Endometrial microvascular endothelial cells (primary cell): ENCODE measurements around the gene PCDH9. TPM values are rescaled to one million over a fixed set of nuclear protein-coding genes. Genes with fewer than 3 reads are reported as not detected.

Experiments
- in situ Hi-C: cut with HindIII; loops from 2 replicates; pipeline ENCODE4 v1.10.0; 2017; ENCODE audit warnings: low sequenced_read_pairs, low pct_unique_long_range_greater_than_20kb; ENCODE audit errors: inconsistent ontology term
- total RNA-seq: library from RNA; depleted of rRNA; stranded (reverse); fragments of >200 nt; gene quantifications from one replicate; pipeline ENCODE4 v1.2.3, GENCODE V29; 2015; ENCODE audit errors: inconsistent ontology term

Gene PCDH9
- total RNA-seq, 1 donor from 2014 or later = 1.0 TPM

- in situ Hi-C loops = no loop called here
Measured at GRCh38 chr13:66557357-66557756, 672.8 kb downstream of the PCDH9 start.

- in situ Hi-C loops = no loop called here
Measured at GRCh38 chr13:66556306-66556705, 673.8 kb downstream of the PCDH9 start.

- in situ Hi-C loops = no loop called here
Measured at GRCh38 chr13:66553391-66553790, 676.7 kb downstream of the PCDH9 start.

- in situ Hi-C loops = no loop called here
Measured at GRCh38 chr13:66551128-66551527, 679.0 kb downstream of the PCDH9 start.

GRCh38 chr13:66547685-66548084 is 682.5 kb downstream of the PCDH9 start:
- in situ Hi-C loops = no loop called here

- in situ Hi-C loops = no loop called here
Measured at GRCh38 chr13:66546534-66547379, 683.4 kb downstream of the PCDH9 start.

GRCh38 chr13:66543780-66544179 is 686.4 kb downstream of the PCDH9 start:
- in situ Hi-C loops = no loop called here

- in situ Hi-C loops = no loop called here
Measured at GRCh38 chr13:66537417-66537816, 692.7 kb downstream of the PCDH9 start.

- in situ Hi-C loops = no loop called here
Measured at GRCh38 chr13:66536746-66537145, 693.4 kb downstream of the PCDH9 start.

- in situ Hi-C loops = no loop called here
Measured at GRCh38 chr13:66534561-66534960, 695.6 kb downstream of the PCDH9 start.

- in situ Hi-C loops = no loop called here
Measured at GRCh38 chr13:66532845-66533244, 697.3 kb downstream of the PCDH9 start.

GRCh38 chr13:66532146-66532545 is 698.0 kb downstream of the PCDH9 start:
- in situ Hi-C loops = no loop called here

GRCh38 chr13:66530686-66531085 is 699.5 kb downstream of the PCDH9 start:
- in situ Hi-C loops = no loop called here

GRCh38 chr13:66530158-66530557 is 700.0 kb downstream of the PCDH9 start:
- in situ Hi-C loops = no loop called here

GRCh38 chr13:66528944-66529576 is 701.1 kb downstream of the PCDH9 start:
- in situ Hi-C loops = no loop called here

GRCh38 chr13:66528180-66528579 is 702.0 kb downstream of the PCDH9 start:
- in situ Hi-C loops = no loop called here

- in situ Hi-C loops = no loop called here
Measured at GRCh38 chr13:66520511-66521355, 709.4 kb downstream of the PCDH9 start.

- in situ Hi-C loops = no loop called here
Measured at GRCh38 chr13:66519259-66519658, 710.9 kb downstream of the PCDH9 start.

- in situ Hi-C loops = no loop called here
Measured at GRCh38 chr13:66518068-66518467, 712.1 kb downstream of the PCDH9 start.
